ENCODE measurements around the gene MPPED2.

- TF ChIP-seq, protein P1, sequence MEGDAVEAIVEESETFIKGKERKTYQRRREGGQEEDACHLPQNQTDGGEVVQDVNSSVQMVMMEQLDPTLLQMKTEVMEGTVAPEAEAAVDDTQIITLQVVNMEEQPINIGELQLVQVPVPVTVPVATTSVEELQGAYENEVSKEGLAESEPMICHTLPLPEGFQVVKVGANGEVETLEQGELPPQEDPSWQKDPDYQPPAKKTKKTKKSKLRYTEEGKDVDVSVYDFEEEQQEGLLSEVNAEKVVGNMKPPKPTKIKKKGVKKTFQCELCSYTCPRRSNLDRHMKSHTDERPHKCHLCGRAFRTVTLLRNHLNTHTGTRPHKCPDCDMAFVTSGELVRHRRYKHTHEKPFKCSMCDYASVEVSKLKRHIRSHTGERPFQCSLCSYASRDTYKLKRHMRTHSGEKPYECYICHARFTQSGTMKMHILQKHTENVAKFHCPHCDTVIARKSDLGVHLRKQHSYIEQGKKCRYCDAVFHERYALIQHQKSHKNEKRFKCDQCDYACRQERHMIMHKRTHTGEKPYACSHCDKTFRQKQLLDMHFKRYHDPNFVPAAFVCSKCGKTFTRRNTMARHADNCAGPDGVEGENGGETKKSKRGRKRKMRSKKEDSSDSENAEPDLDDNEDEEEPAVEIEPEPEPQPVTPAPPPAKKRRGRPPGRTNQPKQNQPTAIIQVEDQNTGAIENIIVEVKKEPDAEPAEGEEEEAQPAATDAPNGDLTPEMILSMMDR (conservative IDR thresholded peaks at IDR 0.05) = no peak
- no peak for TF ChIP-seq ZFX (IDR thresholded peaks at IDR 0.05)
Observed at GRCh38 chr11:30454541-30454940, 131.6 kb downstream of the MPPED2 start.
